ENCODE measurements around the gene DNAAF9. TPM values are rescaled to one million over a fixed set of nuclear protein-coding genes. Genes with fewer than 3 reads are reported as not detected.
A peak's percentile ranks its signal among the peaks of the same experiment; 100 is the strongest.

Gene DNAAF9
- total and polyA plus RNA-seq, 7 donors, result 0.92 to 38.5 (median 20.3) TPM

GRCh38 chr20:3398681-3399252 lies 8.7 kb downstream of the DNAAF9 start:
- no peak overlapping the region for H3K4me3 ChIP-seq
- DNase-seq, result no peak
- WGBS, 2 donors, result 76 to 84% methylated on average over 1 of the region's 1 CpG
- TF ChIP-seq POLR2A (IDR thresholded peaks at IDR 0.05) (no peak), EP300 (IDR thresholded peaks at IDR 0.05) (no peak), POLR2AphosphoS5 (IDR thresholded peaks at IDR 0.05) (no peak)
- TF ChIP-seq, protein P1, sequence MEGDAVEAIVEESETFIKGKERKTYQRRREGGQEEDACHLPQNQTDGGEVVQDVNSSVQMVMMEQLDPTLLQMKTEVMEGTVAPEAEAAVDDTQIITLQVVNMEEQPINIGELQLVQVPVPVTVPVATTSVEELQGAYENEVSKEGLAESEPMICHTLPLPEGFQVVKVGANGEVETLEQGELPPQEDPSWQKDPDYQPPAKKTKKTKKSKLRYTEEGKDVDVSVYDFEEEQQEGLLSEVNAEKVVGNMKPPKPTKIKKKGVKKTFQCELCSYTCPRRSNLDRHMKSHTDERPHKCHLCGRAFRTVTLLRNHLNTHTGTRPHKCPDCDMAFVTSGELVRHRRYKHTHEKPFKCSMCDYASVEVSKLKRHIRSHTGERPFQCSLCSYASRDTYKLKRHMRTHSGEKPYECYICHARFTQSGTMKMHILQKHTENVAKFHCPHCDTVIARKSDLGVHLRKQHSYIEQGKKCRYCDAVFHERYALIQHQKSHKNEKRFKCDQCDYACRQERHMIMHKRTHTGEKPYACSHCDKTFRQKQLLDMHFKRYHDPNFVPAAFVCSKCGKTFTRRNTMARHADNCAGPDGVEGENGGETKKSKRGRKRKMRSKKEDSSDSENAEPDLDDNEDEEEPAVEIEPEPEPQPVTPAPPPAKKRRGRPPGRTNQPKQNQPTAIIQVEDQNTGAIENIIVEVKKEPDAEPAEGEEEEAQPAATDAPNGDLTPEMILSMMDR (IDR thresholded peaks at IDR 0.05), result no peak
- H3K9me3 ChIP-seq, result no peaks in the 10 kb centered on the region
- no peaks in the 10 kb centered on the region for H3K36me3 ChIP-seq
- intact Hi-C loops (cut with DNase I), result no loop called here
- H3K27ac ChIP-seq, result peak overlapping the region in 1 of 4 donors; percentile 16
- H3K4me1 ChIP-seq, result peaks cover 0 to 55% (median 46%) of the 10 kb centered on the region in 4 donors
- H3K27me3 ChIP-seq, result no peaks in the 10 kb centered on the region

GRCh38 chr20:3396492-3396891 lies 11.0 kb downstream of the DNAAF9 start:
- H3K9me3 ChIP-seq, result no peaks in the 10 kb centered on the region
- DNase-seq, result no peak
- no peak overlapping the region for H3K27ac ChIP-seq
- TF ChIP-seq EP300 (IDR thresholded peaks at IDR 0.05) (no peak), POLR2A (IDR thresholded peaks at IDR 0.05) (no peak), POLR2AphosphoS5 (IDR thresholded peaks at IDR 0.05) (no peak)
- TF ChIP-seq, protein P1 (IDR thresholded peaks at IDR 0.05), result no peak
- H3K4me1 ChIP-seq, result peaks cover 0 to 54% (median 44%) of the 10 kb centered on the region in 4 donors
- WGBS, 2 donors, result 52 to 84% methylated on average over 2 of the region's 2 CpGs
- no peaks in the 10 kb centered on the region for H3K27me3 ChIP-seq
- intact Hi-C loops (cut with DNase I), result no loop called here
- no peak overlapping the region for H3K4me3 ChIP-seq
- no peaks in the 10 kb centered on the region for H3K36me3 ChIP-seq

GRCh38 chr20:3392756-3393155 lies 14.7 kb downstream of the DNAAF9 start:
- DNase-seq, result no peak
- Histone ChIP-seq H3K4me1 (peaks cover 0 to 27% (median 20%) of the 10 kb centered on the region in 4 donors), H3K27me3 (no peaks in the 10 kb centered on the region), H3K9me3 (no peaks in the 10 kb centered on the region), H3K27ac (no peak overlapping the region), H3K4me3 (no peak overlapping the region), H3K36me3 (no peaks in the 10 kb centered on the region)
- intact Hi-C loops (cut with DNase I), result no loop called here
- WGBS, 2 donors, result 67 to 85% methylated on average over 1 of the region's 1 CpG
- TF ChIP-seq POLR2AphosphoS5 (IDR thresholded peaks at IDR 0.05) (no peak), POLR2A (IDR thresholded peaks at IDR 0.05) (no peak), EP300 (IDR thresholded peaks at IDR 0.05) (no peak)
- TF ChIP-seq, protein P1 (IDR thresholded peaks at IDR 0.05), result no peak

- Histone ChIP-seq H3K9me3 (no peaks in the 10 kb centered on the region), H3K4me1 (peaks cover 0 to 26% (median 20%) of the 10 kb centered on the region in 4 donors), H3K27ac (peak overlapping the region in 1 of 4 donors; percentile 40), H3K4me3 (no peak overlapping the region), H3K36me3 (no peaks in the 10 kb centered on the region), H3K27me3 (no peaks in the 10 kb centered on the region)
- 51 to 78% methylated on average over 3 of the region's 3 CpGs for WGBS, 2 donors
- DNase-seq, result no peak
- TF ChIP-seq POLR2A (IDR thresholded peaks at IDR 0.05), result no peak
- no peak for TF ChIP-seq POLR2AphosphoS5 (IDR thresholded peaks at IDR 0.05)
- TF ChIP-seq EP300 (IDR thresholded peaks at IDR 0.05), result no peak
- TF ChIP-seq, protein P1 (IDR thresholded peaks at IDR 0.05), result no peak
- intact Hi-C loops (cut with DNase I), result no loop called here
Measured at GRCh38 chr20:3390759-3391425, 16.6 kb downstream of the DNAAF9 start.

Data from sigmoid colon (tissue), 7 donors.